Suppressor macrophage treated with lipopolysaccharide for 1 hour (primary cell): ENCODE measurements around the gene PTPRN2.

ENCODE experiments used
- DNase-seq, 3 donors: peaks; one replicate each; pipeline ENCODE4 v3.0.0-alpha.2; 2020 to 2022

The PTPRN2 gene

DNA sequence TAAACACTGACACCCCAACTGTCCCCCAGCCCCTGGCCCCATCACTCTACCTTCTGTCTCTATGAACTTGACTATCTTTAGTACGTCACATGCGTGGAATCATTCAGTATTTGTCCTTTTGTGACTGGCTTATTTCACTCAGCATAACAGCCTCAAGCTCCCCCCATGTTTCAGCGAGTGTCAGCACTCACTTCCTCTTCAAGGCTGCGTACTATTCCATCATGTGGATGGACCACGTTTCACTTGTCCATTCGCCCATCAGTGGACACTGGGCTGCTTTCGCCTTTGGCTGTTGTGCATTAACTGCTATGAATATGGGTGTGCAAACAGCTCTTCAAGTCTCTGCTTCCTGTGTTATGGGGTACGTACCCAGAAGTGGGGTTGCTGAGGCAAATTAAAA, 100.7 kb downstream of the PTPRN2 start:
- no peak for DNase-seq

DNA sequence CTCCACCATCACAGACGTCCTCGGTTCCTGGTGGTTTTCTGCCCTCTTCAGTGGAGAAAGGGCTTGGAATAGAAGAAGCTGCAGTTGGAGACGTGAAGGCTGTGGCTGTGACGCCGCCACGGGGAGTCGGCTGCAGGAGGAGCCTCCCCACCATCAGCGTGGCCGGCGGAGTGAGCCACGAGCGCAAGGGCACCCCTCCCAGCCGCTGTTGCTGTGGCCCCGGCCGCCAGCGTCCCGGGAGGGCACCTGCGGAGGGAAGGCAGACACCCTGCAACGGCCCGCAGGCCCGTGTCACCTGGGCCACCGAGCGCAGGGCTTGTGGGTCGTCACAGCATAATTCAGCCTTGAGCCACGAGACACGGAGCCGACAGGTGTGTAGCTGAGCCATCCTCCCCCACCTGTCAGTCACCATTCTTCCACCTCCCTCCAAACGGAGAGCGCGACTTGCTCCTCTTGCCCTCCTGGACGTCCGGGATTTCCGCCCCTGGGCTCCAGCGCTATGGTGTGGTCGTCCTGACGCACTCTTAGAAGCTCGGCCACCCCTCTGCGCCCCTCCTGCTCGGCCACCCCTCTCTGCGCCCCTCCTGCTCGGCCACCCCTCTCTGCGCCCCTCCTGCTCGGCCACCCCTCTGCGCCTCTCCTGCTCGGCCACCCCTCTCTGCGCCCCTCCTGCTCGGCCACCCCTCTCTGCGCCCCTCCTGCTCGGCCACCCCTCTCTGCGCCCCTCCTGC, 102.7 kb downstream of the PTPRN2 start:
- no peak for DNase-seq

DNA sequence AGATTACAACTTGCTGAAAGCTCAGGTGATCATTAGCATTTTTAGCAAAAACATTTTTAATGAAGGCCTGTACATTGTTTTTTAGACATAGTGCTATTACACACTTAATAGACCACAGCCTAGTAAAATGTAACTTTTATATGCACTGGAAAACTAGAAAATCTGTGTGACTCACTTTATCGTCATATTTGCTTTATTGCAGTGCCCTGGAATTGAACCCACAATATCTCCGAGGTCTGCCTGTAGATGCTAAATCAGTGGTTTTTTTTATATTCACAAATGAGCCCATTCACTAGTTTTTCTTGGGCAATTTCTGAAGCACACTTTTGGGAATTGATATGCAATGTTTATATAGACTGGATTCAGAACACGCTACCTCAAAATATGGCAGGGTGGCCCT, 105.1 kb downstream of the PTPRN2 start:
- DNase-seq = no peak

DNA sequence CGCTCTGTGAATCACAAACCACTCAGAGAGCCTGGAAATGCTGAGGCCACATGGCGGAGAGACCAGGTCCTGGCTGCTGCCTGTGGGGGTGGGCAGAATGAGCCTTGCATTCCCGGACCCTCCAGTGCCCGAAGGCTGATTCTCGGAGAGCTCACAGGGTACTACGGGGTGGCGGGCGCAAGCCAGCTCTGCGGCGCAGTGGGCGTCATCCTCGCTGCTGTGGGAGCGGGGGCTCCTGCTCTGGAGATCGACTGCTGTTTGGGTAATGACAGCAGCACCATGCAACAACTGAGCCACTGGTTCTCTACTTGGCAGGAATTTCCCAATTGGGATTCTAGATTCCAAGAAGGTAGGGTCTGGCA, 108.0 kb downstream of the PTPRN2 start:
- DNase-seq = no peak

DNA sequence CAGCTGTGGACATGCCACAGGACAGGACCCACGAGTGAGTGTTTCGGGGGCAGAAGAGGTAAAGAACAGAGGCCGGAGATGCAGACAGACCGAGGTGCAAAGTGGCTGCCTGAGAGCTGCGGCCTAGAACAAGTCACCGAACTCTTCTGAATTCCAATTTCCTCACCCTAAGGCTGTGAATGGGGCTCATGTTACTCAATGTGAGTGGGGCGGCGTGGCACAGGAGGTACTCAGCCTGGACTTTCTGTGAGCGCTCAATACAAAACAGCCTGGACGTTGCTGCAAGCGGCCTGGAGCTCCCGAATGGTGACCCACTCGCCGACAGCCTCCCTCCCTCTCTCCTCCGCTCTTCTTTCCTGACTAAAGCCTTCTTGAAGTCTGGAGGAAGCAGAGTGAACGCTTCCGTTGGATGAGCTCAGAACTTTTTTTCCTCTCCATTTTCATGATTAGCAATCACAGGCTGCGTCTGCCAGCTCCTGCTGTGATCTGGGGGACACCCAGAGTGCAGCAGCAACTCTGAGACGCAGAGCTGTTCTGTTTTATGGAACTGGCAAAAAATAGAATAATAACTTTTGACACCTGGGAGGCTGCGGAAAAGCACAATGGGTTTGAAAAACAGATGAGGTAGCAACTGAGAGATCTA, 108.5 kb downstream of the PTPRN2 start:
- no peak for DNase-seq

DNA sequence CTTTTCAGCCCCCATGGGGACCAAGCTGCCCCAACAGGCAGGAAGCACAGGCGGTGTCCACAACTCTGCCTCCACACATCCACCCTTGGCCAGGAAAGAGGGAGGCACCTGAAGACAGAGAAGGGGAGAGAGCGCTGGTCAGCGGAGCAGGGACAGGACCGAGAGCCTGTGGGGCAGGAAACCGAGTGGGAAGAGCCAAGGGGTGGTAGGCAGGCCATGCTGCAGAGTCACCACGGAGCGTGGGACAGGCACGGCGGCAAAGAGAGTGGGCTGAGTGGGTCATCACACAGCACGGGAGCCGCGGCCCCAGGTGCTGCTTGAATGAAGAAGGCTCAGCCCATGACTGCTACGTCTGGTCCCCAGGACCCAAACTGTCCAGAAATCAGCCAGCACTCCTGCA, 109.8 kb downstream of the PTPRN2 start:
- no peak for DNase-seq

DNA sequence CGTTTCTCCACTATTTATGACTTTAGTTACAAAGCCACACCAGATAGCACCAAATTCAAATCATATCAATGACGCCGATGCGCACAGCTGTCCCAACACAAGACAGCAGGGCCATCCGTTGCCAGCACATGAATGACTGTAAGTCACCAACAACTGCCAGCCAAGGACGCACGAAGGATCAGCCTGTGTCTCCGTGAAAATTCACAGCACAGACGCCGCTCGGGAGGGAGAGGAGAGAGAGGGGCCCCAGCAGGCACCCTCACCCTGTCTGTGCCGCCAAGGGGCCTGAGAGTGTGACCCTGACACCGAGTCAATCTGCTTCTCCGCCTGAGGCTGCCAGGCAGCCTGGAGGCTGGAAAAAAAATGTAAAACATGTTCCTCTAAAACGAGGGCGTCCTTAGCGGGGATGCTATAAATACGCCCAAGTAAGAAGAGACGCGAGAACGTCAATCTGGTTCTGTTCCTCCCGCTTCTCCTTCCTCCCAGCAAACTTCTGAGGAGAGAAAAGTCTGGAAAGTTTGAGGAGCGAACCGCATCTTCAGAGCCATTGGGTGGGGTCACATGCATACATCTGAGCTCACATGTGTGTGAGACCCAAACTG, 111.2 kb downstream of the PTPRN2 start:
- no peak for DNase-seq

DNA sequence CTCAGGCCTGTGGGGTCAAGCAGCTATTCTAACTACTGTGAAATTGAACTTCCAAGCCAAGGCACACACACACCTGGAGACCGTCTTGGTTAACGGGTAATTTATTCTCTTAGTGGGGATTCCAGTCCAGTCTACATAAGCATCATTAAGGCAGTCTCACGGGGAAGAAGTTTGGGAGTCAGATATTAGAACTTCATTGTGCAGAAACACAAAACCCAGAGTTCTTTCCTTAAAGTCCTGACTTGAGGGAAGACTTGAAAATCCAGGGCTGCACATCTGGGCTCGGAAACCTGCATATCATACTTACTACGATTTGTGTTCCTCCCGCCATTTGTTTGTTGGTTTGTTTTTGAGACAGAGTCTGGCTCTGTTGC, 112.0 kb downstream of the PTPRN2 start:
- DNase-seq = no peak

DNA sequence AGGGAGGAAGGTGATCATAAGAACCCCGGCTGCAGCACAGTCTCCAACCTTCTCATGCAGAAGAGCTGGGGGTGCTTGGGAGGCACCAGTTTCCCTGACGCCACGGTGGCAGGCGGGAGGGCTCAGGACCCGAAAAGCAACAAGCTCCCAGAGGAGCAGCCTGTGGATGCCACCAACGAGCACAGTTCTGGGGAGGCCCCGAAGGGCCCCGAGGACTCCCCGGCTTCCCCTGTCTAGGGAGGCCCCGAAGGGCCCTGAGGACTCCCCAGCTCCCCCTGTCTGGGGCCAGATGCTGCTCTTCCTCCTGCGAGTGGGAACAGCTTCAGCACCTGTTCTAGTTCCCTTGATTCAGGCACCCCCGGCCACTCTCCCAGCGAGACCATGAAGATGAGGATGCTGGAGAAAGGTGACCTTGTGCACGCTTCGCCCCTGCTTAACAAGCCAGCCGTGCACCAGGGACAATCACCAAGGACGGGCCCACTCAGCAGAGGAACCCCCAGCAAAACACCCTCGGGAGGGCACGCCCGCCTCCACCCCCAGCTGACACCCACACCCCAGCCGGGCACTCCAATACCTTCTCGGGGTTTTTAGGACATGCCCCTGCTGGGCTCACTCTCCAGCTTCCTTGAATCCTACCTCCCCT, 112.5 kb downstream of the PTPRN2 start:
- no peak for DNase-seq

DNA sequence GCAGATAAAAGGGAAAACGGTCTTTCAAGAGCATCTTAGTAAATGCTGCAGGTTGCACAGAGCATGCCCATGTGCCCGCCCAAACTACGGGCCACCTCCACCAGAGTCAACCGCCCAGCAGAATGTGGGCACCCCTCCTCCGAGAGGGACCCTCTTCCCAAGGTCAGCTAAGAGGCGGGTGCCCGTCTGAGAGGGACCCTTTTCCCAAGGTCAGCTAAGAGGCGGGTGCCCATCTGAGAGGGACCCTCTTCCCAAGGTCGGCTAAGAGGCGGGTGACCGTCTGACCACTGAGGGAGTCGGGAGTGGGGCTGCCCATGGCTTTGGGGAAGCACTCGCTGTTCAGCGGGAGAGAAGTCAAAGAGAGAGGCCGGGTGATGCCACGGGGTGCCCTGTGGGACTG, 113.1 kb downstream of the PTPRN2 start:
- DNase-seq = no peak

DNA sequence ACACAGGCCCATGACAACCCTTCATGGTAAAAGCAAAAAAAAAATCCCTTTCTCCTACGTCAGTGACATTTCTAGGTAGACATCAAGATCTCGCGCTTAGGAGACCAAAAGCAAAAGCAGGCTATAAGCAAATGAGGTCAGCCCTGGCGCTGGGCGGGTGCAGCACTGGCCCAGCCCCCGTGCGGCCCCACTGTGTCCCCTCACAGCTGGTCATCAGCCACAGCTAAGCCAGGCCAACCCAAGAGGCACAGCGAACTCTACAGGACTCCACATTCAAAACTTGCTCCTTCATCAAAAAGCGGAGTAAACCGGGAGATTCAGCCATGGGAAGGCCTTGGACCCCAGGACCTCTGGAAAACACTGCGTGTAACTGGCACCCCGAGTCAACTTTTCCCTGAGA, 113.7 kb downstream of the PTPRN2 start:
- DNase-seq = no peak

DNA sequence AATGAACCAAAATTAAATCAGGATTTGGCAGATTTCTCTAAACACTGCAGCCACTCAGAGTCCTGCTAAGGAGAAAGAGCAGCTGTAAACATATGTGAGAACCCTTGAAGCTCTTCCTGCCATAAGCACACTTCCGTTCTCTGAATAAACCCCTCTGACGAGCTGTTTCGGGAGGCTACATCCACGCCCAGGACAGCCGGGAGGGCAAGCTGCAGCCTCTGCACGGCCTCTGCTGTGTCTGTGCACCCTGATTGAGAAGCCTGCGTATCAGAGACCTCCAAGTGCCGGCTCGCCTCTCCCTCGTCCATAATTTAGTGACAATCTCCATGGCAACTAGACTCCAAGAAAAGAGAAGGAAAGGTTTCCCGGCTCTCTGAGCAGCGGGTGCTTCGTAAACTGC, 114.4 kb downstream of the PTPRN2 start:
- no peak for DNase-seq

DNA sequence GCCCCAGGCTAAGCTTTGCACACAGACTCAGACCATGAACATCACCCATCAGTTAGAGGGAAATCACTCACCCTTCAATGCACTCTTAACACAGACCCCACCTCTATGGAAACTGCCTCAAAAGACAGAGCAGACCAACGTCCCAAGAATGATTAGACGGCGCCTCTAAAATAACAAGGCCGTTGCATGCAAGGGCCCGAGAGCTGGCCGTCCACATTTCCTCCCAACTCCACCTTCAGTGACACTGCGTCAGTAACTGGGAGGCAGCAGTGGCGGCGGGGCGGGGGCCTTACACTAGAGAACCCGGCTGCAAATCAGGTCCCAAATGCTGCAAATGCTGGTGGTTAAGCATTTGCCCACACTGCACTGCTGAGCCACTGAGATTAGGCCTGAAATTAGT, 115.0 kb downstream of the PTPRN2 start:
- DNase-seq = no peak

DNA sequence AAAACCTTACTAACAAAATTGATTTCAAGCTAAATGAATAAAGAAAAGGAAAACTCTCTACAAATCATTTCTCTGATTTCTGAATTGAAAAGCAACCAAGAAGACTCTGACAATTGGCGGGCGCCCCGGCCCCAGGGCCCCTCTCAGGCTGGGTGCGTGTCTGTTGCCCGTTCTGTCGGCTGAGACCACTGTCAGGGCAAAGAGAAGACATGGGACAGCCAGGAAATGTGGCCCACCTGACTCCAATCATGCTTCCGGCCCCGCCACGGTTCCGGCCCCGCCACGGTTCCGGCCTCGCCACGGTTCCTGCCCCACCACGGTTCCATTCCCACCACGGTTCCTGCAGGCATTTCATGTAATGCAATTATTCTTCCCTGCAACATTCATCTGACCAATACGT, 115.9 kb downstream of the PTPRN2 start:
- no peak for DNase-seq

DNA sequence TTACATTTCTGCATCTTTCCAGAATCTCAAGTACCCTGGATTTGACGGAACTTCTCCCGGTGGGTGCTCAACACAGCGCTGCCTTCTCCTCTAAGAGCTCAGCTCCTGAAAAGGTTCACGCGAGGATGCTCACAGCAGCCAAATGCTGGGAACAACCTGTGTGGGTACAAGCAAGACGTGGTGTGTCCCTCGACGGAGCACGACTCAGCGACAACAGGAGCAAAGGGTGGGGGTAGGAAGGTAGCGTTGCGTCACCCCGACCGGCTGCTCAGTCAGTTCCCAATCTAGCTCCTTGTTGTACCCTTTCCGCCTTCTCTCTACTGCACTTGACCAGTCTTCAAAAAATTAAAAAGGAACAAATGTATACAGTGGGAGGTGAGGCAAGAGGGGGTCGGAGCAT, 117.3 kb downstream of the PTPRN2 start:
- DNase-seq = no peak

DNA sequence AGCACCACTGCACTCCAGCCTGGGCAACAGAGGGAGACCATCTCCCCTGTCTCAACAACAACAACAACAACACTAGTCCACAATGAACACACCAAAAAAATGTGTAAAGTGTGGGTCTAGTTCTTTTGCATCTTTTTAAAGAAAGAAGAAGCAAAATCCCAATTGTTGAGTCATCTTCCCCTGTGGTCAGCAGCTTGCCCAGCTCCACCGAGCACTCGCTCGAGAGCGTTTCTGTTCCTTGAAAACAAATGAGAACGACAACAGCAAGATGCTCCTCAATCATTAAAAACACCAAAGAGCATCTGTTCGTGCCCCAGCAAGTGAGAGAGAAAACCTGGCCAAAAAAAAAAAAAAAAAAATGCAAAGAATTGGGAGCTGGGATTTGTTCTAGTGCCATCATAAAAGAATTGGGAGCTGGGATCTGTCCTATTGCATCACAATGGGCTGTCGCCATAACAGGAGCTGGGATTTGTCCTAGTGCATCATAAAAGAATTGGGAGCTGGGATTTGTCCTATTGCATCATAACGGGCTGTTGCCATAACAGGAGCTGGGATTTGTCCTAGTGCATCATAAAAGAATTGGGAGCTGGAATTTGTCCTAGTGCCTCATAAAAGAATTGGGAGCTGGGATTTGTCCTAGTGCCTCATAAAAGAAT, 118.1 kb downstream of the PTPRN2 start:
- peak; percentile 51 to 74 (median 57) for DNase-seq

DNA sequence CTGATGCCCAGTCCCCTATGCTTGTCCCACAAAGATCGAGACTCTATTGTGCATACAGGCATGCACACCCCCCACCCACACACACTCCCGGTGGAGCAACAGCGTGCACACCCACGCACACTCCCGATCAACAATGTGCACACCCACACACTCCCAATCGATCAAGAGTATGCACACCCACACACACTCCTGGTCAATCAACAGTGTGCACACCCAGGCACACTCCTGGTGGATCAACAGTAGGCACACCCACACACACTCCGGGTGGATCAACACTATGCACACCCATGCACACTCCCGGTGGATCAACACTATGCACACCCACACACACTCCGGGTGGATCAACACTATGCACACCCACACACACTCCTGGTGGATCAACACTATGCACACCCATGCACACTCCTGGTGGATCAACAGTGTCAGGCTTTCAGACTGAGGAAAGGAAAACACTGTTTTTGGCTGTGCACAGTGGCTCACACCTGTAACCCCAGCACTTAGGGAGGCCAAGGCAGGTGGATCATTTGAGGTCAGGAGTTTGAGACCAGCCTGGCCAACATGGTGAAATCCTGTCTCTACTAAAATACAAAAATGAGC, 118.8 kb downstream of the PTPRN2 start:
- no peak for DNase-seq

DNA sequence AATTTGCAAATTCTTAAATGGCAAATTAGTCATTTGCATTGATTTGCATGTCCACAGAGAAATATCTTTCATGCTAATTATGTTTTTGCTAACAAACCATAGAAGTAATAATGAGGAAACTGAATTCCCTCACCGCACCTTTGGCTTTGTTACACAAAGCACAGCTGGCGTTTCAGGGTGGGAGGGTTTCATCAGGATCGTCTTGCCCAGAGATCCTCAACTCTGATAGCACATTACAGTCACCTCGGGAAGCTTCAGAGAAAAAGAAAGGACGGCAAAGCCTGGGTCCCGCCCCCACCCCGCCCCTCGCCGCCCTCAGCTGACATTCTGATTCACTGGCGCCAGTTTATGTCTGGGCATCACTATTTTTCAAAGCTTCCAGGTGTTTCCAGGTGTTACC, 119.4 kb downstream of the PTPRN2 start:
- no peak for DNase-seq

DNA sequence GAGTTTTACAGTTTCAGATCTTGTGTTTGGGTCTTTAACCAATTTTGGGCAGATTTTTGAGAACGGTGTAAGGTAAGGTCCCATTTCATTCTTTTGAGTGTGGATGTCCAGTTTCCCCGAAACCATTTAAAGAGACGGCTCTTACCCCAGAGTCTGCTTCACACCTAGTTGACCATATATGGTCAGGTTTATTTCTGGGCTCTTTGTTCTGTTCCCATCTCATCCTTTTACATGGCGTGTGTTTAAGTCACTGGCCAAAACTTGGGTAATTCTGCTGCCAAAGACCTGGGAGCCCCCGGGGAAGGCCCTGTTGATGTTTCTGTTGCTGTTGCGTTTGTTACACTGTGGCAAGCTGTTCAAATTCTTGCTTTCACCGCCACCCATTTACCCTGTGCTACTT, 120.1 kb downstream of the PTPRN2 start:
- DNase-seq = no peak

DNA sequence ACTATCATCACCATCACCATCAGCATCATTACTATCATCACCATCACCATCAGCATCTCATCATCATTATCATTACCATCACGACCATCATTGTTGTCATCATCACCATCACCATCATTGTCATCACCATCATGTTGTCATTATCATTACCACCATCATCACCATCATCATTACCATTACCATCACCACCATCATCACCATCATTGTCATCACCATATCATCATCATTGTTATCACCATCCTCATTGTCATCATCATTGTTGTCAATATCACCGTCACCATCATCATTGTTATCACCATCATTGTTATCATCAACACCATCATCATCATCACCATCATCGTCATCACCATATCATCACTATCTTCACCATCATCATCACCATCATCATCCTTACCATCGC, 124.3 kb downstream of the PTPRN2 start:
- DNase-seq = no peak

DNA sequence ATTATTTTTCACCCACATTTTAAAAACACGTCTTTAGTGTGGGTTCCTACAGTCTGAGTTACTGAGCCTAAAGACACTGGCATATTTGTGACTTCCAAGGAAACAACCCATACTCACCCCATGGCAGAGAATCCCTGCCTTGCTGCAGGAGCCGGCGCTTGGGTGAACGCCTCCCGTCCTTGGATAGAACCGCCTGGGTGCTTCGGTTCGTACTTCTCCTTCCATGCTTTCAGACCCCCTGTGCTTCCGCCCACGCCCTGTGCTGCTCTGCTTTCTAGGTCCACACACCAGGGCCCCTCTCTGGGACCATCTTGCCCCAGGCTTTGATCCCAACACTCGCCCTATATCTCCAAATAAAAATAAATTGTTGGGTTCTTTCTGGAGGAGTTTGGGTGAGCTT, 125.8 kb downstream of the PTPRN2 start:
- no peak for DNase-seq

DNA sequence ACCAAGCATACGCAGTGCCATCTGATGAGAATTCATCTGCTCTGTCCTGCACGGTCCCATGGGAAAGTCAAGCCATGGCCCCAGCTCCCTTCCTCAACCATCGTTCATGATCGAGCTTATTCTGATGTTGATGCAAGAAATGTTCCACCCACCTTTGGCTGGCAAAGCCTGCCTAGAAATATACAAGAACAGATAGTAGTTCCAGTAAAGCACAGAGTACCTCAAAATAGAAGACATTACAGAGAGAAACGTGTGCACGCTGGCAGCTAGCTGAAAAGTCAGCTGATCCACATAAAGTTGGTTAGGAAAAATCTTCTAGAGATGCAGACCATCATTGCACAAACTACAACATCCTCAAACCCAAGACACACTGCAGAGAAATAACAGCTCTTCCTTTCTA, 127.0 kb downstream of the PTPRN2 start:
- DNase-seq = no peak

DNA sequence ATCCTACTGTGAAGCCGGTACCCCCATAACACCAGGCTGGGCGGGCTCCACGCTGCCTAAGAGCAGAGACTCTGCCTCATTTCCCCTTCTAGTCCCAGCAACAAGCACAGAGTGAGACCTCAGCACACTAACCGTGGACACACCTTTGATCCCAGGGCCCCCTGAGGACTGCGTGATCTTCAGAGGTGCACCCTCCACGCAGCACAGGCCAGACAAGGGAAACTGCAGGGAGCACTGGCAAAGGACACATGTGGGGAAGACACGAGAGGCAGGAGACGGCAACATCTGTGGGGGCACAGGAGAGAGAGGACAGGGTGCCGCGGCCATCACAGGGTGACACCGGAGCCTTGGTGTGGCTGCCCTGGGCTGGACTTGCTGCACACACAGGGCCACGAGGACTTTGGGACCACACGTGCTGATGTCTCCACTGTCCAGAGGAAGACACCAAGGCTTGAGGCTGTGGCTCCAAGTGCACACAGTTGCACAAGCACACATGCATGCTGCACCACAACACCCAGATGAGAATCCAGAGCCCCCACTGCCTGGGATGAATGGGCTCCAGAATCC, 128.8 kb downstream of the PTPRN2 start:
- no peak for DNase-seq
